Keratinocyte (primary cell): ENCODE measurements around the gene MALT1. TPM values are rescaled to one million over a fixed set of nuclear protein-coding genes. Genes with fewer than 3 reads are reported as not detected.

ENCODE experiments used
- DNase-seq: peaks from one replicate; pipeline ENCODE4 v3.0.0-alpha.2; 2011; ENCODE audit warnings: low read depth, missing footprints, low spot score
- FAIRE-seq: peaks from 2 replicates; lab custom pipeline; 2011; peaks lifted over from hg19 to GRCh38; lab: Jason Lieb, UNC
- H2AFZ ChIP-seq: 2 replicates; pipeline ENCODE4 v1.6.0; 2012; ENCODE audit warnings: low read length, control low read depth, inconsistent platforms; ENCODE audit not compliant: control insufficient read depth
- H3K27ac ChIP-seq: 2 replicates; pipeline ENCODE4 v1.5.1; 2011; ENCODE audit warnings: low read length; ENCODE audit not compliant: control insufficient read depth, insufficient read depth
- H3K27me3 ChIP-seq: 3 replicates; pipeline ENCODE4 v1.6.0; 2011; ENCODE audit warnings: low read length; ENCODE audit not compliant: control insufficient read depth, insufficient read depth; ENCODE audit errors: extremely low read depth
- H3K36me3 ChIP-seq, 2 experiments: 2 replicates in 1 of 2; 3 replicates in 1 of 2; pipeline ENCODE4 v1.5.1; 2011; ENCODE audit warnings: low read length in 2 of 2, mild to moderate bottlenecking in 1 of 2; ENCODE audit not compliant: control insufficient read depth in 2 of 2, insufficient read depth in 2 of 2; ENCODE audit errors: extremely low read depth in 1 of 2
- H3K4me1 ChIP-seq: 3 replicates; pipeline ENCODE4 v1.5.1; 2011; ENCODE audit warnings: low read length; ENCODE audit not compliant: control insufficient read depth, insufficient read depth; ENCODE audit errors: extremely low read depth
- H3K4me2 ChIP-seq: 3 replicates; pipeline ENCODE4 v1.6.0; 2011; ENCODE audit warnings: low read depth, low read length; ENCODE audit not compliant: control insufficient read depth, insufficient read depth; ENCODE audit errors: extremely low read depth
- H3K4me3 ChIP-seq, 3 experiments: fragments of 200-600 bp in 1 of 3; sonication (generic) in 1 of 3; 2 replicates in 2 of 3; 3 replicates in 1 of 3; pipeline ENCODE4 v1.5.1; 2011 to 2016; ENCODE audit warnings: low read length in 3 of 3, mild to moderate bottlenecking in 3 of 3, control low read depth in 2 of 3, inconsistent platforms in 1 of 3, low read depth in 1 of 3, mixed read lengths in 1 of 3, mixed run types in 1 of 3, moderate library complexity in 1 of 3; ENCODE audit not compliant: control insufficient read depth in 2 of 3, insufficient read depth in 2 of 3; ENCODE audit errors: extremely low read depth in 1 of 3
- H3K79me2 ChIP-seq: 2 replicates; pipeline ENCODE4 v1.6.0; 2012; ENCODE audit warnings: low read length; ENCODE audit not compliant: control insufficient read depth, insufficient read depth
- H3K9ac ChIP-seq: 3 replicates; pipeline ENCODE4 v1.6.0; 2011; ENCODE audit warnings: low read length; ENCODE audit not compliant: control insufficient read depth, insufficient read depth; ENCODE audit errors: extremely low read depth
- H3K9me1 ChIP-seq: 3 replicates; pipeline ENCODE4 v1.6.0; 2011; ENCODE audit warnings: low read length; ENCODE audit not compliant: control insufficient read depth, insufficient read depth; ENCODE audit errors: extremely low read depth
- H3K9me3 ChIP-seq: 2 replicates; pipeline ENCODE4 v1.5.1; 2012; ENCODE audit warnings: low read depth, low read length; ENCODE audit not compliant: control insufficient read depth
- H4K20me1 ChIP-seq: 3 replicates; pipeline ENCODE4 v1.6.0; 2011; ENCODE audit warnings: low read length; ENCODE audit not compliant: control insufficient read depth, insufficient read depth; ENCODE audit errors: extremely low read depth
- CTCF ChIP-seq, 3 experiments: IDR thresholded peaks in 1 of 3; conservative IDR thresholded peaks in 1 of 3; optimal IDR thresholded peaks in 1 of 3; 2 replicates in 2 of 3; 3 replicates in 1 of 3; pipeline versions ENCODE3 to v1.5.1; 2011; ENCODE audit warnings: low read length in 3 of 3, mild to moderate bottlenecking in 3 of 3, moderate library complexity in 2 of 3, control low read depth in 1 of 3, inconsistent platforms in 1 of 3; ENCODE audit not compliant: insufficient read depth in 2 of 3; ENCODE audit errors: extremely low read depth in 1 of 3
- EZH2 ChIP-seq: IDR thresholded peaks from one replicate; pipeline ENCODE4 v1.6.1; 2012; ENCODE audit warnings: inconsistent platforms, mild to moderate bottlenecking, low read length, moderate library complexity
- dilution Hi-C: fragments of 300-500 bp; cut with MboI; formaldehyde crosslinking; loops from one replicate; pipeline ENCODE4 v1.7.0; 2020; ENCODE audit warnings: low sequenced_read_pairs; ENCODE audit not compliant: extremely low pct_ligation_motif_present
- polyA plus RNA-seq, 5 experiments: library from polyadenylated mRNA; depleted of rRNA in 3 of 5; stranded (reverse) in 3 of 5; stranded (forward) in 1 of 5; unstranded in 1 of 5; fragments of >200 nt; gene quantifications; 1 replicate in 1 of 5; 2 replicates in 3 of 5; 3 replicates in 1 of 5; pipeline versions ENCODE4 v1.2.1 to v1.2.3, GENCODE V29; 2011 to 2012; ENCODE audit warnings: missing spikeins in 2 of 5, low read depth in 1 of 5, low replicate concordance in 1 of 5

MALT1 gene
- polyA plus RNA-seq, 1 donor (not counting 4 experiments of a cell fraction or from before 2014, with no cell fraction given) = 52.1 TPM

- Histone ChIP-seq H2AFZ (no peak overlapping the region), H3K9me3 (no peaks in the 10 kb centered on the region), H3K4me2 (no peak overlapping the region), H3K36me3 (peaks cover 9 to 16% of the 10 kb centered on the region in 2 experiments), H3K27me3 (no peaks in the 10 kb centered on the region), H4K20me1 (no peaks in the 10 kb centered on the region), H3K9ac (no peak overlapping the region), H3K27ac (no peak overlapping the region), H3K4me1 (no peaks in the 10 kb centered on the region), H3K79me2 (no peaks in the 10 kb centered on the region), H3K4me3 (no peak overlapping the region), H3K9me1 (no peaks in the 10 kb centered on the region)
- TF ChIP-seq EZH2 = no peak
- TF ChIP-seq CTCF (optimal IDR thresholded peaks at IDR 0.05 in 1 of 3, IDR thresholded peaks at IDR 0.05 in 1 of 3, conservative IDR thresholded peaks at IDR 0.05 in 1 of 3; ENCODE audit: extremely low read depth in 1 of 3, insufficient read depth in 2 of 3, low read length in 3 of 3) = no peak
- dilution Hi-C loops = no loop called here
- no peak for FAIRE-seq
- no peak for DNase-seq
Measured at GRCh38 chr18:58715540-58715939, 44.3 kb downstream of the MALT1 start.

- Histone ChIP-seq H3K27me3 (no peaks in the 10 kb centered on the region), H3K79me2 (no peaks in the 10 kb centered on the region), H3K4me1 (no peaks in the 10 kb centered on the region), H3K4me2 (no peak overlapping the region), H3K9ac (no peak overlapping the region), H3K4me3 (no peak overlapping the region), H3K36me3 (peaks cover 9 to 16% of the 10 kb centered on the region in 2 experiments), H2AFZ (no peak overlapping the region), H3K27ac (no peak overlapping the region), H3K9me3 (no peaks in the 10 kb centered on the region), H3K9me1 (no peaks in the 10 kb centered on the region), H4K20me1 (no peaks in the 10 kb centered on the region)
- TF ChIP-seq EZH2 = no peak
- no peak for TF ChIP-seq CTCF (optimal IDR thresholded peaks at IDR 0.05 in 1 of 3, IDR thresholded peaks at IDR 0.05 in 1 of 3, conservative IDR thresholded peaks at IDR 0.05 in 1 of 3; ENCODE audit: extremely low read depth in 1 of 3, insufficient read depth in 2 of 3, low read length in 3 of 3)
- DNase-seq = no peak
- FAIRE-seq = no peak
- dilution Hi-C loops = no loop called here
Measured at GRCh38 chr18:58716060-58716756, 44.9 kb downstream of the MALT1 start.
